GM23338 (cell line): ENCODE results near the gene RRP12.
A peak's percentile ranks its signal among the peaks of the same experiment; 100 is the strongest.

Source experiments
- CREB1 ChIP-seq: fragments of 250-450 bp; sonication (Bioruptor Pico); IDR thresholded peaks from 2 replicates; pipeline ENCODE4 v1.5.0; 2020; ENCODE audit warnings: low read depth, mild to moderate bottlenecking, moderate library complexity
- EZH2 ChIP-seq: fragments of 200-600 bp; sonication (generic); IDR thresholded peaks from one replicate; pipeline ENCODE4 v1.8.0; 2017; ENCODE audit warnings: antibody characterized with exemption, mild to moderate bottlenecking, low read depth; ENCODE audit not compliant: unreplicated experiment
- EZH2phosphoT487 ChIP-seq: fragments of 200-600 bp; sonication (generic); IDR thresholded peaks from one replicate; pipeline ENCODE4 v1.8.1; 2018; ENCODE audit warnings: antibody characterized with exemption; ENCODE audit not compliant: unreplicated experiment
- JUNB ChIP-seq: IDR thresholded peaks from one replicate; pipeline ENCODE4 v1.6.1; 2016; ENCODE audit warnings: antibody characterized with exemption; ENCODE audit not compliant: unreplicated experiment
- NANOG ChIP-seq: IDR thresholded peaks from 2 replicates; pipeline ENCODE4 v1.6.1; 2016; ENCODE audit warnings: antibody characterized with exemption, borderline replicate concordance
- POLR2AphosphoS5 ChIP-seq: IDR thresholded peaks from 2 replicates; pipeline ENCODE4 v1.6.1; 2016; ENCODE audit warnings: antibody characterized with exemption, low read depth
- STAT1 ChIP-seq: IDR thresholded peaks from one replicate; pipeline ENCODE4 v1.6.1; 2016; ENCODE audit warnings: antibody characterized with exemption; ENCODE audit not compliant: unreplicated experiment
- ZNF331 ChIP-seq: fragments of 250-450 bp; sonication (Bioruptor Pico); IDR thresholded peaks from 2 replicates; pipeline ENCODE4 v1.5.0; 2020; ENCODE audit warnings: low read depth, mild to moderate bottlenecking, moderate library complexity
- TF ChIP-seq, protein P1 (sequence below), 2 experiments: fragments of 200-600 bp in 1 of 2; sonication (generic) in 1 of 2; conservative IDR thresholded peaks; 2 replicates each; pipeline versions ENCODE4 v1.5.1 to v1.6.1; 2016 to 2017; ENCODE audit warnings: antibody characterized with exemption in 2 of 2, low read depth in 2 of 2, mild to moderate bottlenecking in 2 of 2, moderate library complexity in 1 of 2
- TF ChIP-seq, protein P2 (sequence below): IDR thresholded peaks from one replicate; pipeline ENCODE4 v1.6.1; 2018; ENCODE audit warnings: antibody characterized with exemption; ENCODE audit not compliant: unreplicated experiment
- TF ChIP-seq, protein P3 (sequence below): IDR thresholded peaks from 2 replicates; pipeline ENCODE4 v1.6.1; 2016; ENCODE audit warnings: antibody characterized with exemption
- TF ChIP-seq, protein P4 (sequence below): fragments of 250-450 bp; sonication (Bioruptor Pico); IDR thresholded peaks from 2 replicates; pipeline ENCODE4 v1.5.0; 2020; ENCODE audit warnings: mild to moderate bottlenecking, moderate library complexity

DNA sequence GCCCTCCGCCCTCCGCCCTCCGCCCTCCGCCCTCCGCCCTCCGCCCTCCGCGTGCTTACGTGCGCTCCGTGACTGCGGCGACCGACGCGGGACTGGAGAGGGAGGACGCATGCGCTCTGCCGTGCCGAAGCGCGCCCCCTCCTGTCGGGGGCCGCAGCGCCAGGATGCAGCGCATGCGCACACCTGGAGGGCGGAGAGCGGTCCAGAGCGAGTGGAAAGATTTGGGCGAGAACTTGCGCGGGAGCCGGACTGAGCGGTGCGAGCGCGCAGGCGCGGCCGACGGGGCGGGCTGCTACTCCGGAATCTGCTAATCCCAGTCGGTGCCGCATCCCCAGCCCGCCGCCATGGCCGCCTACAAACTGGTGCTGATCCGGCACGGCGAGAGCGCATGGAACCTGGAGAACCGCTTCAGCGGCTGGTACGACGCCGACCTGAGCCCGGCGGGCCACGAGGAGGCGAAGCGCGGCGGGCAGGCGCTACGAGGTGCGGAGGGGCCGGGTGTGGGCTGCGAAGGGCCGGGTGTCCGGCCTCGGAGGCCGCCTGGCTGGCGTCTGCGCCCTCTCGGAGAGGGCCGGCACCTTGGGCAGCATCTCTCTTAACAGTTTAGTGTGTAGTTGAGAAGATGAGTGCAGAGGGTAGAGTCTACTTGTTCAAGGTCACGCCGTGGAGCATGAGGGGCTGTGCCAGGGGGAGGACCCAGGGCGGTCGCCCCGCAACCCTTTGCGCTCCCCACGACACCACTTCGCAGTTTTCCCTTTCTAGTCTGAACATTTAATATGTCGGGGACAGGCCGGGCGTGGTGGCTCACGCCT is 25.0 kb upstream of the RRP12 start, which contains the start of gene PGAM1:
- TF ChIP-seq, protein P1, sequence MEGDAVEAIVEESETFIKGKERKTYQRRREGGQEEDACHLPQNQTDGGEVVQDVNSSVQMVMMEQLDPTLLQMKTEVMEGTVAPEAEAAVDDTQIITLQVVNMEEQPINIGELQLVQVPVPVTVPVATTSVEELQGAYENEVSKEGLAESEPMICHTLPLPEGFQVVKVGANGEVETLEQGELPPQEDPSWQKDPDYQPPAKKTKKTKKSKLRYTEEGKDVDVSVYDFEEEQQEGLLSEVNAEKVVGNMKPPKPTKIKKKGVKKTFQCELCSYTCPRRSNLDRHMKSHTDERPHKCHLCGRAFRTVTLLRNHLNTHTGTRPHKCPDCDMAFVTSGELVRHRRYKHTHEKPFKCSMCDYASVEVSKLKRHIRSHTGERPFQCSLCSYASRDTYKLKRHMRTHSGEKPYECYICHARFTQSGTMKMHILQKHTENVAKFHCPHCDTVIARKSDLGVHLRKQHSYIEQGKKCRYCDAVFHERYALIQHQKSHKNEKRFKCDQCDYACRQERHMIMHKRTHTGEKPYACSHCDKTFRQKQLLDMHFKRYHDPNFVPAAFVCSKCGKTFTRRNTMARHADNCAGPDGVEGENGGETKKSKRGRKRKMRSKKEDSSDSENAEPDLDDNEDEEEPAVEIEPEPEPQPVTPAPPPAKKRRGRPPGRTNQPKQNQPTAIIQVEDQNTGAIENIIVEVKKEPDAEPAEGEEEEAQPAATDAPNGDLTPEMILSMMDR (conservative IDR thresholded peaks at IDR 0.05; ENCODE audit: low read depth in 2 of 2), result peak; percentile 34 to 91; a peak in 3 of 4 replicates
- TF ChIP-seq NANOG, result no peak
- TF ChIP-seq POLR2AphosphoS5, result peak; percentile 51; the same call in 1 of the 2 replicates
- no peak for TF ChIP-seq EZH2
- no peak for TF ChIP-seq EZH2phosphoT487
- TF ChIP-seq STAT1, result no peak
- TF ChIP-seq, protein P2, sequence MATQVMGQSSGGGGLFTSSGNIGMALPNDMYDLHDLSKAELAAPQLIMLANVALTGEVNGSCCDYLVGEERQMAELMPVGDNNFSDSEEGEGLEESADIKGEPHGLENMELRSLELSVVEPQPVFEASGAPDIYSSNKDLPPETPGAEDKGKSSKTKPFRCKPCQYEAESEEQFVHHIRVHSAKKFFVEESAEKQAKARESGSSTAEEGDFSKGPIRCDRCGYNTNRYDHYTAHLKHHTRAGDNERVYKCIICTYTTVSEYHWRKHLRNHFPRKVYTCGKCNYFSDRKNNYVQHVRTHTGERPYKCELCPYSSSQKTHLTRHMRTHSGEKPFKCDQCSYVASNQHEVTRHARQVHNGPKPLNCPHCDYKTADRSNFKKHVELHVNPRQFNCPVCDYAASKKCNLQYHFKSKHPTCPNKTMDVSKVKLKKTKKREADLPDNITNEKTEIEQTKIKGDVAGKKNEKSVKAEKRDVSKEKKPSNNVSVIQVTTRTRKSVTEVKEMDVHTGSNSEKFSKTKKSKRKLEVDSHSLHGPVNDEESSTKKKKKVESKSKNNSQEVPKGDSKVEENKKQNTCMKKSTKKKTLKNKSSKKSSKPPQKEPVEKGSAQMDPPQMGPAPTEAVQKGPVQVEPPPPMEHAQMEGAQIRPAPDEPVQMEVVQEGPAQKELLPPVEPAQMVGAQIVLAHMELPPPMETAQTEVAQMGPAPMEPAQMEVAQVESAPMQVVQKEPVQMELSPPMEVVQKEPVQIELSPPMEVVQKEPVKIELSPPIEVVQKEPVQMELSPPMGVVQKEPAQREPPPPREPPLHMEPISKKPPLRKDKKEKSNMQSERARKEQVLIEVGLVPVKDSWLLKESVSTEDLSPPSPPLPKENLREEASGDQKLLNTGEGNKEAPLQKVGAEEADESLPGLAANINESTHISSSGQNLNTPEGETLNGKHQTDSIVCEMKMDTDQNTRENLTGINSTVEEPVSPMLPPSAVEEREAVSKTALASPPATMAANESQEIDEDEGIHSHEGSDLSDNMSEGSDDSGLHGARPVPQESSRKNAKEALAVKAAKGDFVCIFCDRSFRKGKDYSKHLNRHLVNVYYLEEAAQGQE, result no peak
- TF ChIP-seq ZNF331 (CRISPR knock-in tag), result no peak
- TF ChIP-seq, protein P3, sequence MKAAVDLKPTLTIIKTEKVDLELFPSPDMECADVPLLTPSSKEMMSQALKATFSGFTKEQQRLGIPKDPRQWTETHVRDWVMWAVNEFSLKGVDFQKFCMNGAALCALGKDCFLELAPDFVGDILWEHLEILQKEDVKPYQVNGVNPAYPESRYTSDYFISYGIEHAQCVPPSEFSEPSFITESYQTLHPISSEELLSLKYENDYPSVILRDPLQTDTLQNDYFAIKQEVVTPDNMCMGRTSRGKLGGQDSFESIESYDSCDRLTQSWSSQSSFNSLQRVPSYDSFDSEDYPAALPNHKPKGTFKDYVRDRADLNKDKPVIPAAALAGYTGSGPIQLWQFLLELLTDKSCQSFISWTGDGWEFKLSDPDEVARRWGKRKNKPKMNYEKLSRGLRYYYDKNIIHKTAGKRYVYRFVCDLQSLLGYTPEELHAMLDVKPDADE, result no peak
- TF ChIP-seq CREB1 (CRISPR knock-in tag), result peak; percentile 51; the same call in 1 of the 2 replicates
- TF ChIP-seq JUNB, result no peak
- TF ChIP-seq, protein P4, sequence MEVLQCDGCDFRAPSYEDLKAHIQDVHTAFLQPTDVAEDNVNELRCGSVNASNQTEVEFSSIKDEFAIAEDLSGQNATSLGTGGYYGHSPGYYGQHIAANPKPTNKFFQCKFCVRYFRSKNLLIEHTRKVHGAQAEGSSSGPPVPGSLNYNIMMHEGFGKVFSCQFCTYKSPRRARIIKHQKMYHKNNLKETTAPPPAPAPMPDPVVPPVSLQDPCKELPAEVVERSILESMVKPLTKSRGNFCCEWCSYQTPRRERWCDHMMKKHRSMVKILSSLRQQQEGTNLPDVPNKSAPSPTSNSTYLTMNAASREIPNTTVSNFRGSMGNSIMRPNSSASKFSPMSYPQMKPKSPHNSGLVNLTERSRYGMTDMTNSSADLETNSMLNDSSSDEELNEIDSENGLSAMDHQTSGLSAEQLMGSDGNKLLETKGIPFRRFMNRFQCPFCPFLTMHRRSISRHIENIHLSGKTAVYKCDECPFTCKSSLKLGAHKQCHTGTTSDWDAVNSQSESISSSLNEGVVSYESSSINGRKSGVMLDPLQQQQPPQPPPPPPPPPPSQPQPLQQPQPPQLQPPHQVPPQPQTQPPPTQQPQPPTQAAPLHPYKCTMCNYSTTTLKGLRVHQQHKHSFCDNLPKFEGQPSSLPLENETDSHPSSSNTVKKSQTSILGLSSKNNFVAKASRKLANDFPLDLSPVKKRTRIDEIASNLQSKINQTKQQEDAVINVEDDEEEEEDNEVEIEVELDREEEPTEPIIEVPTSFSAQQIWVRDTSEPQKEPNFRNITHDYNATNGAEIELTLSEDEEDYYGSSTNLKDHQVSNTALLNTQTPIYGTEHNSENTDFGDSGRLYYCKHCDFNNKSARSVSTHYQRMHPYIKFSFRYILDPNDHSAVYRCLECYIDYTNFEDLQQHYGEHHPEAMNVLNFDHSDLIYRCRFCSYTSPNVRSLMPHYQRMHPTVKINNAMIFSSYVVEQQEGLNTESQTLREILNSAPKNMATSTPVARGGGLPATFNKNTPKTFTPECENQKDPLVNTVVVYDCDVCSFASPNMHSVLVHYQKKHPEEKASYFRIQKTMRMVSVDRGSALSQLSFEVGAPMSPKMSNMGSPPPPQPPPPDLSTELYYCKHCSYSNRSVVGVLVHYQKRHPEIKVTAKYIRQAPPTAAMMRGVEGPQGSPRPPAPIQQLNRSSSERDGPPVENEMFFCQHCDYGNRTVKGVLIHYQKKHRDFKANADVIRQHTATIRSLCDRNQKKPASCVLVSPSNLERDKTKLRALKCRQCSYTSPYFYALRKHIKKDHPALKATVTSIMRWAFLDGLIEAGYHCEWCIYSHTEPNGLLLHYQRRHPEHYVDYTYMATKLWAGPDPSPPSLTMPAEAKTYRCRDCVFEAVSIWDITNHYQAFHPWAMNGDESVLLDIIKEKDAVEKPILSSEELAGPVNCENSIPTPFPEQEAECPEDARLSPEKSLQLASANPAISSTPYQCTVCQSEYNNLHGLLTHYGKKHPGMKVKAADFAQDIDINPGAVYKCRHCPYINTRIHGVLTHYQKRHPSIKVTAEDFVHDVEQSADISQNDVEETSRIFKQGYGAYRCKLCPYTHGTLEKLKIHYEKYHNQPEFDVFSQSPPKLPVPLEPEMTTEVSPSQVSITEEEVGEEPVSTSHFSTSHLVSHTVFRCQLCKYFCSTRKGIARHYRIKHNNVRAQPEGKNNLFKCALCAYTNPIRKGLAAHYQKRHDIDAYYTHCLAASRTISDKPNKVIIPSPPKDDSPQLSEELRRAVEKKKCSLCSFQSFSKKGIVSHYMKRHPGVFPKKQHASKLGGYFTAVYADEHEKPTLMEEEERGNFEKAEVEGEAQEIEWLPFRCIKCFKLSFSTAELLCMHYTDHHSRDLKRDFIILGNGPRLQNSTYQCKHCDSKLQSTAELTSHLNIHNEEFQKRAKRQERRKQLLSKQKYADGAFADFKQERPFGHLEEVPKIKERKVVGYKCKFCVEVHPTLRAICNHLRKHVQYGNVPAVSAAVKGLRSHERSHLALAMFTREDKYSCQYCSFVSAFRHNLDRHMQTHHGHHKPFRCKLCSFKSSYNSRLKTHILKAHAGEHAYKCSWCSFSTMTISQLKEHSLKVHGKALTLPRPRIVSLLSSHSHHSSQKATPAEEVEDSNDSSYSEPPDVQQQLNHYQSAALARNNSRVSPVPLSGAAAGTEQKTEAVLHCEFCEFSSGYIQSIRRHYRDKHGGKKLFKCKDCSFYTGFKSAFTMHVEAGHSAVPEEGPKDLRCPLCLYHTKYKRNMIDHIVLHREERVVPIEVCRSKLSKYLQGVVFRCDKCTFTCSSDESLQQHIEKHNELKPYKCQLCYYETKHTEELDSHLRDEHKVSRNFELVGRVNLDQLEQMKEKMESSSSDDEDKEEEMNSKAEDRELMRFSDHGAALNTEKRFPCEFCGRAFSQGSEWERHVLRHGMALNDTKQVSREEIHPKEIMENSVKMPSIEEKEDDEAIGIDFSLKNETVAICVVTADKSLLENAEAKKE, result no peak
